ENCODE results near the gene ROBO1.

ROBO1 gene

DNA sequence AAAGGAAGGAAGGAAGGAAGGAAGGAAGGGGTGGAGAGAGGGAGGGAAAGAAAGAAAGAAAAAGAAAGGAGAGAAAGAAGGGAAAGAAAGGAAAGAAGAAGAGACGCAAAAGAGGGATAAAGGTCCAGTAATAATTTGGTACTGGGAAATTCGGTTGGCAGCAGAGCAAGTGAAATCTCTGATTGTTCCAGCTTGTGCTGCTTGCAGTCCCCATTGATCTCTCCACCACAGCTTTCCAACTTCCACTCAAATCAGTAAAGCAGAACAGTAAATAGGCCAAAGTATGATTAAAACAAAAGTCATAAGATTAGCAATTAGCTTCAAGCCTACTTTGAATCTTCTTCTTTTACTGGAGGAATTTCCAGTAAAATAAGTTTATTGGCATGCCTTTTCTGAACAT, 357.2 kb downstream of the ROBO1 start:
- Histone ChIP-seq H3K9me3 (ENCODE audit: insufficient read depth, low read length, severe bottlenecking) (no peaks in the 10 kb centered on the region), H2AFZ (ENCODE audit: low read depth, low read length) (no peak overlapping the region), H3K4me1 (ENCODE audit: insufficient read depth, low read length) (no peaks in the 10 kb centered on the region), H3K9ac (ENCODE audit: low read depth, low read length) (no peak overlapping the region), H4K20me1 (ENCODE audit: insufficient read depth, low read length) (no peaks in the 10 kb centered on the region), H3K27me3 (ENCODE audit: insufficient read depth, low read length, poor library complexity) (no peaks in the 10 kb centered on the region), H3K4me3 (ENCODE audit: low read depth in 1 of 2, low read length in 2 of 2) (no peak overlapping the region), H3K27ac (ENCODE audit: low read length) (no peak overlapping the region), H3K4me2 (ENCODE audit: insufficient read depth, low read length) (no peak overlapping the region), H3K36me3 (ENCODE audit: insufficient read depth, low read length) (no peaks in the 10 kb centered on the region), H3K79me2 (ENCODE audit: insufficient read depth, low read length) (no peaks in the 10 kb centered on the region)
- ATAC-seq (ENCODE audit: insufficient read depth, low read depth) (no peak), DNase-seq (no peak)
- no peak for TF ChIP-seq EZH2 (IDR thresholded peaks at IDR 0.05; ENCODE audit: borderline replicate concordance, low read depth, low read length, severe bottlenecking)
- TF ChIP-seq, protein P1, sequence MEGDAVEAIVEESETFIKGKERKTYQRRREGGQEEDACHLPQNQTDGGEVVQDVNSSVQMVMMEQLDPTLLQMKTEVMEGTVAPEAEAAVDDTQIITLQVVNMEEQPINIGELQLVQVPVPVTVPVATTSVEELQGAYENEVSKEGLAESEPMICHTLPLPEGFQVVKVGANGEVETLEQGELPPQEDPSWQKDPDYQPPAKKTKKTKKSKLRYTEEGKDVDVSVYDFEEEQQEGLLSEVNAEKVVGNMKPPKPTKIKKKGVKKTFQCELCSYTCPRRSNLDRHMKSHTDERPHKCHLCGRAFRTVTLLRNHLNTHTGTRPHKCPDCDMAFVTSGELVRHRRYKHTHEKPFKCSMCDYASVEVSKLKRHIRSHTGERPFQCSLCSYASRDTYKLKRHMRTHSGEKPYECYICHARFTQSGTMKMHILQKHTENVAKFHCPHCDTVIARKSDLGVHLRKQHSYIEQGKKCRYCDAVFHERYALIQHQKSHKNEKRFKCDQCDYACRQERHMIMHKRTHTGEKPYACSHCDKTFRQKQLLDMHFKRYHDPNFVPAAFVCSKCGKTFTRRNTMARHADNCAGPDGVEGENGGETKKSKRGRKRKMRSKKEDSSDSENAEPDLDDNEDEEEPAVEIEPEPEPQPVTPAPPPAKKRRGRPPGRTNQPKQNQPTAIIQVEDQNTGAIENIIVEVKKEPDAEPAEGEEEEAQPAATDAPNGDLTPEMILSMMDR (IDR thresholded peaks at IDR 0.05; ENCODE audit: borderline replicate concordance, extremely low read depth, low read length, poor library complexity, severe bottlenecking) = no peak

- H3K4me3 ChIP-seq (ENCODE audit: low read depth in 1 of 2, low read length in 2 of 2) = no peak overlapping the region
Observed at GRCh38 chr3:79410136-79410535, 357.7 kb downstream of the ROBO1 start.

DNA sequence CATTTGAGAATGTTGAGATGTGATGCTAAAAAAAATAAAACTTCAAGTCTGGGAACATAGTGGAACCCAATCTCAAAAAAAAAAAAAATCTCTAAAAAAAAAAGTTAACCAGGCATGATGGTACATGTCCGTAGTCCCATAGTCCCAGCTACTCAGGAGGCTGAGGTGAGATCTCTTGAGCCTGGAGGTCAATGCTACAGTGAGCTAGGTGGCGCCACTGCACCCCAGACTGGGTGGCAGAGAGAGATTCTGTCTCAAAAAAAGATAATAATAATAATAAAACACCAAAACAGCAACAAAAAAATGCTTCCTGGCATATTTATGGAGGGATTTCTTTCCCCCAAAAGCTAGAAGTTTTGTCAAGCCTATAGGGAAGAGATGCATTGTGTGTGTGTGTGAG, 361.6 kb downstream of the ROBO1 start:
- H3K79me2 ChIP-seq (ENCODE audit: insufficient read depth, low read length) = no peaks in the 10 kb centered on the region
- no peaks in the 10 kb centered on the region for H3K36me3 ChIP-seq (ENCODE audit: insufficient read depth, low read length)
- no peaks in the 10 kb centered on the region for H4K20me1 ChIP-seq (ENCODE audit: insufficient read depth, low read length)
- no peak overlapping the region for H3K9ac ChIP-seq (ENCODE audit: low read depth, low read length)
- H3K27me3 ChIP-seq (ENCODE audit: insufficient read depth, low read length, poor library complexity) = no peaks in the 10 kb centered on the region
- TF ChIP-seq, protein P1 (IDR thresholded peaks at IDR 0.05; ENCODE audit: borderline replicate concordance, extremely low read depth, low read length, poor library complexity, severe bottlenecking) = no peak
- no peak for TF ChIP-seq EZH2 (IDR thresholded peaks at IDR 0.05; ENCODE audit: borderline replicate concordance, low read depth, low read length, severe bottlenecking)
- H3K4me2 ChIP-seq (ENCODE audit: insufficient read depth, low read length) = no peak overlapping the region
- no peak overlapping the region for H3K27ac ChIP-seq (ENCODE audit: low read length)
- no peaks in the 10 kb centered on the region for H3K9me3 ChIP-seq (ENCODE audit: insufficient read depth, low read length, severe bottlenecking)
- H3K4me1 ChIP-seq (ENCODE audit: insufficient read depth, low read length) = no peaks in the 10 kb centered on the region
- no peak overlapping the region for H2AFZ ChIP-seq (ENCODE audit: low read depth, low read length)
- H3K4me3 ChIP-seq (ENCODE audit: low read depth in 1 of 2, low read length in 2 of 2) = no peak overlapping the region
- no peak for DNase-seq
- no peak for ATAC-seq (ENCODE audit: insufficient read depth, low read depth)

More at GRCh38 chr3:79410136-79410535, 357.7 kb downstream of the ROBO1 start:
- Histone ChIP-seq H3K27me3 (ENCODE audit: insufficient read depth, low read length, poor library complexity) (no peaks in the 10 kb centered on the region), H3K9ac (ENCODE audit: low read depth, low read length) (no peak overlapping the region), H3K27ac (ENCODE audit: low read length) (no peak overlapping the region), H3K4me1 (ENCODE audit: insufficient read depth, low read length) (no peaks in the 10 kb centered on the region), H4K20me1 (ENCODE audit: insufficient read depth, low read length) (no peaks in the 10 kb centered on the region), H3K9me3 (ENCODE audit: insufficient read depth, low read length, severe bottlenecking) (no peaks in the 10 kb centered on the region), H3K4me2 (ENCODE audit: insufficient read depth, low read length) (no peak overlapping the region), H3K36me3 (ENCODE audit: insufficient read depth, low read length) (no peaks in the 10 kb centered on the region), H3K79me2 (ENCODE audit: insufficient read depth, low read length) (no peaks in the 10 kb centered on the region), H2AFZ (ENCODE audit: low read depth, low read length) (no peak overlapping the region)
- DNase-seq = no peak
- no peak for TF ChIP-seq EZH2 (IDR thresholded peaks at IDR 0.05; ENCODE audit: borderline replicate concordance, low read depth, low read length, severe bottlenecking)
- TF ChIP-seq, protein P1 (IDR thresholded peaks at IDR 0.05; ENCODE audit: borderline replicate concordance, extremely low read depth, low read length, poor library complexity, severe bottlenecking) = no peak
- no peak for ATAC-seq (ENCODE audit: insufficient read depth, low read depth)

DNA sequence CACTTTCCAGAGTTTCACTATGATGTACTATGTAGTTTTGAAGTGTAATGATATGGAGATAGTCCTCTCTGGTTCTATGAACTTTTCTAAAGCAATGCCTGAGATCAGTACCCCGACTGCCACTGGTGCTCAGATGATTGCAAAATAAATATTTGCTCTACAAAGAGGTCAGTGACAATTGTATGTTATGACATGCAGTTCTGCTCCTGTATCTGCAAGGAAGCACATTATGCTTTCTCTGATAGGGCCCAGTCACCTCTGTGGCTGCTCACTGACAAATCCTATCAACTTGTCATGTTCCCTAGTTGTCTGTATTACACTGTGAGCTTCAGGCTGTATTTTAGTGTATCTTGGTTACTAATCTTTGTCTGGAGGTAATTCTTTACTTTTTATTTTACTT, 362.6 kb downstream of the ROBO1 start:
- DNase-seq = no peak
- no peak for ATAC-seq (ENCODE audit: insufficient read depth, low read depth)

More for the DNA sequence above, 362.6 kb downstream of the ROBO1 start:
- Histone ChIP-seq H3K27me3 (ENCODE audit: insufficient read depth, low read length, poor library complexity) (no peaks in the 10 kb centered on the region), H3K27ac (ENCODE audit: low read length) (no peak overlapping the region), H3K9ac (ENCODE audit: low read depth, low read length) (no peak overlapping the region), H3K4me2 (ENCODE audit: insufficient read depth, low read length) (no peak overlapping the region), H2AFZ (ENCODE audit: low read depth, low read length) (no peak overlapping the region), H3K4me3 (ENCODE audit: low read depth in 1 of 2, low read length in 2 of 2) (no peak overlapping the region), H3K79me2 (ENCODE audit: insufficient read depth, low read length) (no peaks in the 10 kb centered on the region), H3K36me3 (ENCODE audit: insufficient read depth, low read length) (no peaks in the 10 kb centered on the region), H4K20me1 (ENCODE audit: insufficient read depth, low read length) (no peaks in the 10 kb centered on the region), H3K4me1 (ENCODE audit: insufficient read depth, low read length) (no peaks in the 10 kb centered on the region), H3K9me3 (ENCODE audit: insufficient read depth, low read length, severe bottlenecking) (no peaks in the 10 kb centered on the region)
- no peak for TF ChIP-seq EZH2 (IDR thresholded peaks at IDR 0.05; ENCODE audit: borderline replicate concordance, low read depth, low read length, severe bottlenecking)
- TF ChIP-seq, protein P1 (IDR thresholded peaks at IDR 0.05; ENCODE audit: borderline replicate concordance, extremely low read depth, low read length, poor library complexity, severe bottlenecking) = no peak
